Measurements from ENCODE around the gene GRHL1. TPM values are rescaled to one million over a fixed set of nuclear protein-coding genes. Genes with fewer than 3 reads are reported as not detected.

GRHL1 gene
- total RNA-seq, 2 experiments from 2014 or later = 0.38 to 0.40 TPM

- ChIA-PET CTCF (no interaction called here), POLR2A (no interaction called here)
These were observed 5.9 kb upstream of the GRHL1 start for GRCh38 chr2:9945596-9945995.

GRCh38 chr2:9946076-9946475 lies 5.4 kb upstream of the GRHL1 start:
- CTCF ChIA-PET = no interaction called here
- POLR2A ChIA-PET = no interaction called here

GRCh38 chr2:9946818-9947217 lies 4.7 kb upstream of the GRHL1 start:
- CTCF ChIA-PET = no interaction called here

GRCh38 chr2:9948721-9949120 lies 2.8 kb upstream of the GRHL1 start:
- POLR2A ChIA-PET = interaction anchor here (1.2 kb wide), 1 partner anchor 355 kb away, joined by 4 read pairs; no protein-coding TSS in a partner anchor
- CTCF ChIA-PET = no interaction called here

More at GRCh38 chr2:9946818-9947217, 4.7 kb upstream of the GRHL1 start:
- POLR2A ChIA-PET = no interaction called here

- ChIA-PET CTCF (interaction anchor here (1.4 kb wide), 1 partner anchor 35 kb away, joined by 3 read pairs; no protein-coding TSS in a partner anchor), POLR2A (no interaction called here)
These were observed 2.1 kb upstream of the GRHL1 start for GRCh38 chr2:9949239-9949991.

- POLR2A ChIA-PET = no interaction called here
- CTCF ChIA-PET = interaction anchor here (1.4 kb wide), 1 partner anchor 34 kb away, joined by 3 read pairs; no protein-coding TSS in a partner anchor
These were observed 1.4 kb upstream of the GRHL1 start for GRCh38 chr2:9949992-9950520.

GRCh38 chr2:9950521-9951271 lies 797 bp upstream of the GRHL1 start:
- ChIA-PET CTCF (interaction anchor here (1.4 kb wide), 1 partner anchor 34 kb away, joined by 3 read pairs; no protein-coding TSS in a partner anchor), POLR2A (no interaction called here)

- ChIA-PET CTCF (no interaction called here), POLR2A (no interaction called here)
These were observed 296 bp upstream of the GRHL1 start for GRCh38 chr2:9951272-9951521.

GRCh38 chr2:9952286-9952737 lies 819 bp downstream of the GRHL1 start:
- CTCF ChIA-PET = interaction anchor here (1.1 kb wide), 1 partner anchor 32 kb away, joined by 4 read pairs; no protein-coding TSS in a partner anchor
- POLR2A ChIA-PET = no interaction called here

GRCh38 chr2:9952856-9953503 lies 1.5 kb downstream of the GRHL1 start:
- ChIA-PET CTCF (interaction anchor here (1.1 kb wide), 1 partner anchor 32 kb away, joined by 4 read pairs; no protein-coding TSS in a partner anchor), POLR2A (no interaction called here)

GRCh38 chr2:9954136-9954535 lies 2.6 kb downstream of the GRHL1 start:
- CTCF ChIA-PET = no interaction called here
- POLR2A ChIA-PET = no interaction called here

GRCh38 chr2:9958057-9958456 lies 6.6 kb downstream of the GRHL1 start:
- POLR2A ChIA-PET = no interaction called here
- CTCF ChIA-PET = no interaction called here

- ChIA-PET CTCF (no interaction called here), POLR2A (no interaction called here)
These were observed 7.8 kb downstream of the GRHL1 start for GRCh38 chr2:9959262-9959661.

GRCh38 chr2:9961013-9961412 lies 9.5 kb downstream of the GRHL1 start:
- POLR2A ChIA-PET = no interaction called here
- CTCF ChIA-PET = interaction anchor here (1.0 kb wide), 1 partner anchor 23 kb away, joined by 3 read pairs; no protein-coding TSS in a partner anchor

GRCh38 chr2:9964334-9964980 lies 13.0 kb downstream of the GRHL1 start:
- ChIA-PET CTCF (interaction anchor here (0.6 kb wide), 1 partner anchor 11 kb away, joined by 4 read pairs; no protein-coding TSS in a partner anchor), POLR2A (no interaction called here)

- ChIA-PET POLR2A (no interaction called here), CTCF (interaction anchor here (0.6 kb wide), 1 partner anchor 10 kb away, joined by 4 read pairs; no protein-coding TSS in a partner anchor)
These were observed 13.8 kb downstream of the GRHL1 start for GRCh38 chr2:9965119-9965822.

- ChIA-PET CTCF (no interaction called here), POLR2A (no interaction called here)
These were observed 15.1 kb downstream of the GRHL1 start for GRCh38 chr2:9966491-9967022.

GRCh38 chr2:9967053-9967775 lies 15.7 kb downstream of the GRHL1 start:
- ChIA-PET CTCF (no interaction called here), POLR2A (no interaction called here)

All from activated CD8-positive, alpha-beta memory T cell treated with anti-CD3 and anti-CD28 coated beads for 36 hours (primary cell).